HG03108 (cell line): ENCODE results near the gene CDH13.

ENCODE experiments used
- ATAC-seq: cut with Tn5 transposase; IDR thresholded peaks from one replicate; pipeline ENCODE4 v1.9.1; 2021; ENCODE audit warnings: moderate library complexity; ENCODE audit not compliant: unreplicated experiment

The CDH13 gene

GRCh38 chr16:83021746-83022145 lies 395.0 kb downstream of the CDH13 start:
- no peak for ATAC-seq

DNA sequence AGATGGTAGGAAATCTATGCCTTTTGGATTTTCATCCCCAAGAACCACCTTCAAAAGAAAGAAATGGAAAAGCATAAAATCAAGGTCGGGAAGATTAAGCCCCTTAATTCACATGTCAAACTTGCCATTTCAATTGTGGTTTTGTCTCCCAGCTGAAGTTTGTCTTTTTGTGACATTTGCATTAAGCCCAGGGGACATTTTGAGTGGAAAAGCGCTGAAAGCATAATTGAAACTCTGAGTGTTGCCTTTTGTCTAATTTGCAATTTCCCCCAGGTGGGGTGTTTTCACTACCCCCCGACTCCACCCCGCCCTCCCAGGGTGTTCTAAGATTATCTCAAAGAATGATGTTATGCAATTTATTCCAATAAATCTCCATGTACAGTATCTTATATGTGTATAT lies 396.2 kb downstream of the CDH13 start:
- no peak for ATAC-seq

- no peak for ATAC-seq
Measured at GRCh38 chr16:83023640-83024039, 396.9 kb downstream of the CDH13 start.

GRCh38 chr16:83027973-83028372 lies 401.2 kb downstream of the CDH13 start:
- no peak for ATAC-seq

GRCh38 chr16:83029467-83029866 lies 402.7 kb downstream of the CDH13 start:
- no peak for ATAC-seq

DNA sequence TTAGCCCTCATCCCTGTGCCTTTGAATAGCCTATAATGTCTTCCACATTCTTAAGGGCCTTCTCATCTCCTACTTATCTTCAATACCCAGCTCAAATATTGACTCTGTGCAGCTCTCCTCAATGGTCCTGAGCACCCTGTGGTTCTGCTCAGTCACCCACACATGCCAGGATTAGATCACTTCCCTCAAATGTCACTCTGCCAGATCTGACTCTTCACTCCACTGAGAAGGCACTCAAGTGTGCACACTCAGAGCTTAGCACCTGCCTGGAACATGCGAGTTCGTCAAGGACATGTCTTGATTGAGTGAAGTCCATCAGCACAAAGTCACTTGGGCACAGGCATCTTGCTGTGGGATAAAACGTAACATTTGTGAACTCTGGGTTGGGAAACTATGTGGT lies 404.8 kb downstream of the CDH13 start:
- no peak for ATAC-seq

- ATAC-seq = no peak
Measured at GRCh38 chr16:83037102-83037501, 410.3 kb downstream of the CDH13 start.

- ATAC-seq = no peak
Measured at GRCh38 chr16:83037884-83038283, 411.1 kb downstream of the CDH13 start.

DNA sequence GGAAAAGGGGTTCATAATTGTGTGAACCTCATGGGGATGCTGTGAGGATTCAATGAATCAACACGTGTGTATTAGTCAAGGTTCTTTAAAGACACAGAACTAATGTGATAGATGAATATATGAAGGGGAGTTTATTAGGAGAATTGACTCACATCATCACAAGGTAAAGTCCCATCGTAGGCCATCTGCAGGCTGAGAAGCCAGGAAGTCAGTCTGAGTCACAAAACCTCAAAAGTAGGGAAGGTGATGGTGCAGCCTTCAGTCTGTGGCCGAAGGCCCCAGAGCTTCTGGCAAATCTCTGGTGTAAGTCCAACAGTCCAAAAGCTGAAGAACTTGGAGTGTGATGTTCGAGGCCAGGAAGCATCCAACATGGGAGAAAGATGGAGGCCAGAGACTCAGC lies 413.4 kb downstream of the CDH13 start:
- ATAC-seq = no peak

DNA sequence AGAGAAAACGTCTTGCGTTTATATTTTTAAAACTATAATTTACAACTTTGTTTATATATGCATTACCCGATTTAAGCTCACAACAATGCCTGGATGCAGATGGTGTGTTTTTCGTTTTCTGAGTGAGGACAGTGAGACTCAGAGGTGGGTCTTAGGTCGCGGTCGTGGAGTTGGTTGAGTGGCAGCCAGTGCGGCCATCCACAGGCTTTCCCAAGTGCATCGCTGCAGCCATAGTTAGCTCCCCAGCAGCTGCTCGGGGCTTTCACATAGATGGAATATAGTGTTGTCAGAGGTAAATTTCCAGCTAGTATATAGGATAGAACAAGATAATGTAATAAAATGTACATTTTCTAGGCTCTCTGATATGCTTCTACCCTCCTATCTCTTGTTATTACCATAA lies 417.8 kb downstream of the CDH13 start:
- ATAC-seq = no peak

DNA sequence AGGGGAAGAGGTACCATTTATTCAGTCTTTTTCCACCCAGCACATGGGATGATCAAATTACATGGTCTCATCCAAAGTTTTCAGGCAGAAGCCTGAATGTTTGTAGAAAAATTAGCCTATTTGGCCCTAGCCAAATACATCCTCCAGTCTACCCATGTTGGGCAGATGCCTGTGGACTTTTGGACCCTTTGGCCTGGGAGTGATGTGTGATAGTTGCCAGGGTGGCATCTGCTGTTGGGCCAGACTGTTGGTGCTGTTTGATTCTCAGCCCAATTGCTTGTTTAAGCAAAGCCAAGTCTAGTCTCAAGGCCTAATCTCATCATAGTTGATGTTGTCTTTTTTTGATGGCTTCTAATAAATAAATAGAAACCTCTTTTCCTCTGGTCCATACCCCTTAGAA lies 419.0 kb downstream of the CDH13 start:
- ATAC-seq = no peak

DNA sequence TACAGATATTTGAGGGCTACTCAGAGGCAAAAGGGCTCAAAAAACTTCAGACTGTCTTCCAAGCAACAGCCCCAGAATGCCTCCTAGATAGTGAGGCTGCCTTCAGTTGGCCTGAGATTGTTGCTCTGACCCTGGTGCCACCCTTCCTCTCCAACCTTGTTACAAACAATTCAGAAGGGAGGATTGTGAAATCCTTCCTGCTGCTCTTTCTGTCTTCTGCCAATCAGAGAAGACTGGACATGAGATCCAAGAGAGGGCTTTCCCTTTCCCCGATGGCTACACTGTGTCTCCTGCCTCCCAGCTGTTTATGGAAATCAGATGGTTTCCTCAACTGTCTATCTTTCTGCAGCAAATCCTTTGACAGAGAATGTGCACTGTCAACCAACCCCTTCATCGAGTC lies 419.9 kb downstream of the CDH13 start:
- no peak for ATAC-seq

GRCh38 chr16:83051451-83051850 lies 424.7 kb downstream of the CDH13 start:
- ATAC-seq = no peak

DNA sequence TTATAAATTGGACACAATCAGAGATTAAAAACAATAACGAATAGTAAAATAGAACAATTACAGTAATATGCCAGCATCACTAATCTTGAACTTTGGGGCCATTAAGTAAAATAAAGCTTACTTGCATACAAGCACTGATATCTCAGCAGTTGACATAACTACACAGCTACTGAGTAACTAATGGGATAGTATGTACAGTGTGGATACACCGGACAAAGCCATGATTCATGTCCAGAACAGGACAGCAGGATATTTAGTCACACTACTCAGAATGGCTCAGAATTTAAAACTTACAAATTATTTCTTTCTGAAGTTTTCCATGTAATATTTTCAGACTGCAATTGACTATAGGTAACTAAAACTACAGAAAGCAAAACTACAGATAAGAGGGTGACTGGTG lies 427.5 kb downstream of the CDH13 start:
- ATAC-seq = no peak

DNA sequence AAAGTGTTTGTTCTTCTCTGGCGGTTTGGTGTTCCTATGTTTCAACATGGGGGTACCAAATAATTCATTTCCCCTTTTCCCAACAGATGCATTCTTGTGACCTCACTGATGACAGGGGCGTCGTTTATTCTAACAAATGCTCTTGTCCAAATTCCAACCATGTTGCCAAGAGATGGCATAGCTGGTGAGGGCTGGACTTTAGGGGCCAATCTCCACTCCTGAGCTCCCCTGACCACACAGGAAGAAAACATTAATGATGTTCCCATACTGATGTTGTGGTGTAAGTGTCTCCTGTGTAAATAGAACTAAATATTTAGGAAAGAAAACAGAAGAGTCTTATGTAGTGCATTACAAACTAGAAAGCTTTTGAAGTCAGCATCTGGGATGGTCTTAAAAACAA lies 431.6 kb downstream of the CDH13 start:
- ATAC-seq = no peak

GRCh38 chr16:83059237-83059636 lies 432.5 kb downstream of the CDH13 start:
- no peak for ATAC-seq

GRCh38 chr16:83066011-83066410 lies 439.2 kb downstream of the CDH13 start:
- ATAC-seq = no peak

DNA sequence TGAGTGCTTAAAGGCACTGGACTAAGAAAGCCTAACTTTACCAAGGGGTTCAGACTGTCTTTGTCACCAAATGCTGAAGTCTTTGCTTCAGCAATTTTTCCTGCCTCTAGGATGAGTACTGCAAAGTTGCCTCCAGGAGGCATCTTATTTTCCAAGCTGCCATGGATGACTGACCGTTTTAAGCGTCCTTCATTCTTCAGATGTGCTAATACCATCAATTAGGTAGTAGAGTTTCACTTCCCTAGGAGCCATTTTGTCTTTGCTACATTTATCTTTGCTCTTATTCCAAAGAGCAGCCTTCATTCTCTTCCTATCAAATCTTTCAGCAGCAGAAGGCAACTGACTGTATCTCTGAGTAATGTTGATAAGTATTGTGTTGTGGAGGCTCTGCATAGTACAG lies 440.1 kb downstream of the CDH13 start:
- no peak for ATAC-seq

DNA sequence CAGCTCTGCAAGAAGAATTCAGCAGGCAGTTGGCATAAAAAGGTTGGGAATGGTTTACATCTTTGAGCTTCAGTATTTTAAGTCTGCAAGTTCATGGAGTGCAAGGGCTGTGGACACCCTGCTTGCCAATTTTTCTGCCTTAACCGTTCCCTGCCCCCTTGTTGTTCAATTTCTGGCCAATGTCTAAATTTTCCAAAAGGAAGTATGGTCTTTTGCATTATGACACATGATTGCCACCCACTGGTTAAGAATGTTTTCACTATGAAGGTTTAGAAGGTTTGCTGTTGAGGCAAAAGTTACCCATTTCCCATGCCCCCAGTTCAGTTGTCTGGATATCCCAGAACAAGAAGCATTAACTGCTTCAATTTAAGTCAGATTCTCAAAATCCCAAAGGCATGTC lies 441.9 kb downstream of the CDH13 start:
- ATAC-seq = no peak

- no peak for ATAC-seq
Measured at GRCh38 chr16:83070416-83071209, 443.8 kb downstream of the CDH13 start.

- no peak for ATAC-seq
Measured at GRCh38 chr16:83075956-83076355, 449.2 kb downstream of the CDH13 start.

DNA sequence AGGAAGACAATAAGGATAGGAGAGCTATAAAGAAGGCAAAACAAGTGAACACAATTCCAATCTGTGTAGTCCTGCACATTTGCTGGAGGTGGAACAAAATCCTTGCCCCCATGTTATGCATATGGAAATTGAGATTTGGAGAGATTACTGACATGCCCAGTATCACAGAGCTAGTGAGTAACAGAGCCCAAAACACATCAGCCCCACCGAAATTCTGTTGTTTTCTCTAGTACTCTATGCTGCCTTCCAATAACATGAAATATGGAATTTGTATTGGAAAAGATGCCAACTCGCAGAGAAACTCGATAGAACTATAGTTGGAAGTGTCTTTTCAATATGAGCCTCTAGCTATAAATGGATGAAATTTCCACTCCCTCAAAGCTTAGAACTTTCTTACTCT lies 456.6 kb downstream of the CDH13 start:
- no peak for ATAC-seq

DNA sequence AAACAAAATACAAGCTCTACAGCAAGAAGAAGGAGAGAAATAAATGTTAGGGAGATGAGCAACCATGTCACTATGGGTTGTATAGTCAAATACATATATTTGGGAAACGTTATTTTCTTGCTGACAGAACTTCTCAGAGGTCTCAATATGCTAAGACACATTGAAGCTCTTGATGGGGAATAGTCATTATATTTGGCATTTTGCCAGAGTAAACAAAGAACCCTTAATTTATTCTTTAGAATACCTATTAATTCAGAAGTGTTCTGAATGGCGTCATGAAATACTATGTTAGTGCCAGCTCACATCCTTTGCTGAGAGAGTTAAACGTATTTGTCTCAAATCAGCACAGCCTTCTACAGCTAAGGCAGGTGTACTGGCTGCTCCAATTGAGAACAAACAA lies 458.9 kb downstream of the CDH13 start:
- ATAC-seq = no peak
